Activated naive CD8-positive, alpha-beta T cell treated with anti-CD3 and anti-CD28 coated beads, Interleukin-2, amount 50 U/mL, for 24 hours (primary cell): ENCODE results near the gene SHOX.
"Not testable (repeated sequence)": the region's sequence is repeated elsewhere in the genome, so short reads cannot be mapped to it uniquely, and the experiment has no call there.

Source experiments
- ATAC-seq: fragments of 150-1000 bp; cut with Tn5 transposase; one replicate; pipeline ENCODE4 v1.10.0; 2021
- DNase-seq: peaks from one replicate; pipeline ENCODE4 v3.0.0; 2021
- H3K27ac Mint-ChIP-seq: one replicate; pipeline ENCODE4 v1.8.0; 2021; ENCODE audit warnings: mild to moderate bottlenecking, mixed read lengths
- H3K27me3 Mint-ChIP-seq: one replicate; pipeline ENCODE4 v1.8.0; 2021; ENCODE audit warnings: mixed read lengths
- H3K36me3 Mint-ChIP-seq: one replicate; pipeline ENCODE4 v1.8.0; 2021; ENCODE audit warnings: low read depth, mixed read lengths
- H3K4me1 Mint-ChIP-seq: one replicate; pipeline ENCODE4 v1.8.0; 2021; ENCODE audit warnings: mixed read lengths
- H3K4me3 Mint-ChIP-seq: one replicate; pipeline ENCODE4 v1.8.0; 2021; ENCODE audit warnings: mild to moderate bottlenecking, moderate library complexity, mixed read lengths
- H3K9me3 Mint-ChIP-seq: one replicate; pipeline ENCODE4 v1.8.0; 2021; ENCODE audit warnings: mixed read lengths

SHOX gene

DNA sequence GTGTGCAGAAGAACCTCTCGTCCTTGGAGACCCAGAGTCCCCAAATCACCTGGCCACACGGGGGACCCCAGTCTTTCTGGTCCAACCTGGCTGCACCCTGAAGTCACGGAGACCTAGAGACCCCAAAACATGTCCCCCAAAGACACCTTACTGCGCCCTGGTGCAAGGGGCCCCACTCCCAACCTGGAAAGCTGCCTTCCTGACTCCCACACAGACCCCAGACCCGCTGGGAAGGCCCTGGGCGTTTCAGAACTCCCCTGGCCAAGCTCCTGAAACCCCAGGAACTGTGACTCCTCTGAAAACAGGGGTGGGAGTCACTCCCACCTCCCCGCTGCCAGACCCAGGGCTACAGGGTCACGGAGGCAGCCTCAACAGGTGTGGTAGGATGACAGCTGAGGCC lies 12.7 kb upstream of the SHOX start:
- Mint-ChIP-seq H3K9me3 (peaks cover 8% of the 10 kb centered on the region), H3K27ac (no peak overlapping the region), H3K36me3 (no peaks in the 10 kb centered on the region), H3K4me1 (peaks cover 2% of the 10 kb centered on the region), H3K4me3 (no peak overlapping the region), H3K27me3 (peaks cover 40% of the 10 kb centered on the region)
- no peak for DNase-seq
- no peak for ATAC-seq

DNA sequence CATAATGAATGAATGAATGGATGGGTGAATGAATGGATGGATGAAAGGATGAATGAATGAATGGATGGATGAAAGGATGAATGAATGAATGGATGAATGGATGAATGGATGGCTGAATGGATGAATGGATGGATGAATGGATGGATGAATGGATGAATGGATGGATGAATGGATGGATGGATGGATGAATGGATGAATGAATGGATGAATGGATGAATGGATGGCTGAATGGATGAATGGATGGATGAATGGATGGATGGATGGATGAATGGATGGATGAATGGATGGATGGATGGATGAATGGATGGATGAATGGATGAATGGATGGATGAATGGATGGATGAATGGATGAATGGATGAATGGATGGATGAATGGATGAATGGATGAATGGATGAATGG lies 12.3 kb upstream of the SHOX start:
- ATAC-seq, H3K9me3 Mint-ChIP-seq, H3K4me3 Mint-ChIP-seq, H3K36me3 Mint-ChIP-seq, DNase-seq, H3K4me1 Mint-ChIP-seq, H3K27ac Mint-ChIP-seq: not testable (repeated sequence)
- H3K27me3 Mint-ChIP-seq, result peaks cover 41% of the 10 kb centered on the region

- H3K9me3 Mint-ChIP-seq, result peaks cover 4% of the 10 kb centered on the region
- no peaks in the 10 kb centered on the region for H3K36me3 Mint-ChIP-seq
- no peak for DNase-seq
- H3K27ac Mint-ChIP-seq, result no peak overlapping the region
- H3K27me3 Mint-ChIP-seq, result peaks cover 43% of the 10 kb centered on the region
- no peak overlapping the region for H3K4me3 Mint-ChIP-seq
- peaks cover 2% of the 10 kb centered on the region for H3K4me1 Mint-ChIP-seq
- no peak for ATAC-seq
Measured at GRCh38 chrX:618761-619450, 11.7 kb upstream of the SHOX start.

DNA sequence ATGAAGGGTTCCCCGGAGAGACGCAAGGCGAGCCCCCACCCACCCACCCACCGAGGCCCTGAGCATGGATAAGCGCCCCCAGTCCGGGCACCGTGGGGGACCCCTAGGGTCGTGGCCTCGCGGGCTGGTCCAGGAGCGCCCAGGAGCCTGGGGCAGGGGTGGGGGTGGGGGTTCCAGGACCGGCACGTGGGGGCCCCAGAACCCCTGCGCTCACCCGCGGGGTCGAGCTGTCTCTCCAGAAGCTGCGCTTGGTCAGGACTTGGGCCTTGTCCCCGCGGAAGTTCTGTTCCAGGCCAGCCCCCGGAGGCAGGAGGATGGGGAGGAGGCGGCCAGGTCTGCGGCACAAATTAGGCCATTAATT lies 11.2 kb upstream of the SHOX start:
- peaks cover 41% of the 10 kb centered on the region for H3K27me3 Mint-ChIP-seq
- no peak overlapping the region for H3K4me3 Mint-ChIP-seq
- H3K4me1 Mint-ChIP-seq, result peaks cover 2% of the 10 kb centered on the region
- no peak for DNase-seq
- ATAC-seq, result no peak
- no peaks in the 10 kb centered on the region for H3K36me3 Mint-ChIP-seq
- no peak overlapping the region for H3K27ac Mint-ChIP-seq
- H3K9me3 Mint-ChIP-seq, result peaks cover 4% of the 10 kb centered on the region

GRCh38 chrX:619812-620531 lies 10.6 kb upstream of the SHOX start:
- Mint-ChIP-seq H3K27me3 (peaks cover 43% of the 10 kb centered on the region), H3K4me3 (no peak overlapping the region), H3K27ac (no peak overlapping the region)

DNA sequence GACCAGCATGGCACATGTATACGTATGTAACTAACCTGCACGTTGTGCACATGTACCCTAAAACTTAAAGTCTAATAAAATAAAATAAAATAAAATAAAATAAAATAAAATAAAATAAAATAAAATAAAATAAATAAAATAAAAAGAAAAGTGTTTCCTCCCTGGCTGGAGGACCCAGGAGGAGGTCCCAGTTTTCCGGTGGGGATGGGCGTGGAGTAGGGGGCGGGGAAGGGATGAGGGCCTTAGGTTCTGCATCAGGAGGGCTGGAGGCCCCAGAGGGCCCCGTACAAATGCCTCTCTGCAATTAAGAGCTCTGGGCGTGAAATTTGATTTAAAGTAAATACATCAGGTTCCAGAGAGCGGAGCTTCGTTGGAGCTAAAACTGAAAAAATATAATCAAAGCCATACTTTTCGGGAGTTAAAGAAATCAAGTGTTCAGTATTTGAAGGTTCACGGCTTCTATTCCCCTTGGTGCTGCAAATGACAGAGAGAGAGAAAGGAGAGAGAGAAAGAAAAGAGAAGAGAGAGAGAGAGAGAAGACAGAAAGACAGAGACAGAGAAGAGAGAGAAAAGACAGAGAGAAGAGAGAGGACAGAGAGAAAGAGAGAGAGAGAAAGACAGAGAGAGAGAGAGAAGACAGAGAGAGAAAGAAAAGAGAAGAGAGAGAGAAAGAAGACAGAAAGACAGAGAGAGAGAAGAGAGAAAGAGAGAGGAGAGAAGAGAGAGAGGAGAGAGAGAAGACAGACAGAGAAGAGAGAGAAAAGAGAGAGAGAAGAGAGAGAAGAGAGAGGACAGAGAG lies 8.7 kb upstream of the SHOX start:
- peaks cover 54% of the 10 kb centered on the region for H3K27me3 Mint-ChIP-seq
- no peaks in the 10 kb centered on the region for H3K36me3 Mint-ChIP-seq
- H3K9me3 Mint-ChIP-seq, result peaks cover 8% of the 10 kb centered on the region
- no peak overlapping the region for H3K4me3 Mint-ChIP-seq
- DNase-seq, result no peak
- no peak overlapping the region for H3K27ac Mint-ChIP-seq
- no peak for ATAC-seq
- H3K4me1 Mint-ChIP-seq, result peaks cover 4% of the 10 kb centered on the region

More at GRCh38 chrX:619812-620531, 10.6 kb upstream of the SHOX start:
- H3K9me3 Mint-ChIP-seq, result peaks cover 4% of the 10 kb centered on the region
- H3K36me3 Mint-ChIP-seq, result no peaks in the 10 kb centered on the region
- peaks cover 2% of the 10 kb centered on the region for H3K4me1 Mint-ChIP-seq
- ATAC-seq, result no peak
- DNase-seq, result no peak

GRCh38 chrX:622802-623201 lies 7.8 kb upstream of the SHOX start:
- not testable (repeated sequence) for DNase-seq, H3K4me3 Mint-ChIP-seq, H3K27ac Mint-ChIP-seq, ATAC-seq, H3K36me3 Mint-ChIP-seq, H3K9me3 Mint-ChIP-seq, H3K4me1 Mint-ChIP-seq
- peaks cover 62% of the 10 kb centered on the region for H3K27me3 Mint-ChIP-seq

- DNase-seq, result no peak
- peaks cover 63% of the 10 kb centered on the region for H3K27me3 Mint-ChIP-seq
- no peak overlapping the region for H3K4me3 Mint-ChIP-seq
- peaks cover 4% of the 10 kb centered on the region for H3K4me1 Mint-ChIP-seq
- no peaks in the 10 kb centered on the region for H3K36me3 Mint-ChIP-seq
- no peak overlapping the region for H3K27ac Mint-ChIP-seq
- no peak for ATAC-seq
- H3K9me3 Mint-ChIP-seq, result peaks cover 7% of the 10 kb centered on the region
Measured at GRCh38 chrX:623268-623598, 7.4 kb upstream of the SHOX start.

DNA sequence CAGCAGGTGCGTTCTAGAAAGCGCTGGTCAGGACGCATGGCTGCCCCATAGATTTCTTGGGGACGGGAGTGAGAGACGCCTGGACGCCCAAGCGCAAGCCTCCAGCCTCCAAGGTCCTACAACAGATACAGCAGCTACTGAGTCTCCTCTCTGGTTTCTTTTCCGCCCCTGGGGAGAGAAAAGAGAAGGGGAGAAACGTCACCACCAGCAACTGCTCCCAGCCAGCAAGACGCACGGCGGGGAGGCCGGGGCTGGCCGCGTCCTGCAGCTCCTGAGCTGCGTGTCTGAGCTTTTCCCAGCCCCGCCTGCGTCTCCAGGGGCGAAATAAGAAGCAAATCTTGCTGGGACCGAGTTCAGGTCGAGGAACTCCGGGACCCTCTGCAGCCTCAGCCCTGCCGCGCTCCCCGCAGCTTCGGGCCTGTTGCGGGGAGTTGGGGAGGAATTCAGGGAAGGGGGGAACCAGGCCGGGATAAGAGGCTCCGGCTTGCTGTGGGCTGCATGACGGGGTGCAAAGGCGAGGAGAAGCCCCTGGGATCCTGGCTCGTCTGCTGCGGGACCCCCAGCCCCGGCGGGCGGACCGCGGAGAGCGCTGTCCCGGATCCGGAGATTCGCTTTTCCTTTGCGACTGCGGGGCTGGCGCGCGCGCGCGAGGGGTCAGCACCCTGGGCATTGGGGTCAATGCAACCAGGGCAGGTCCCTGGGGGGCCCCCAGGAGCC lies 6.8 kb upstream of the SHOX start:
- H3K36me3 Mint-ChIP-seq, result no peaks in the 10 kb centered on the region
- peaks cover 63% of the 10 kb centered on the region for H3K27me3 Mint-ChIP-seq
- no peak for ATAC-seq
- peaks cover 3% of the 10 kb centered on the region for H3K4me1 Mint-ChIP-seq
- H3K27ac Mint-ChIP-seq, result no peak overlapping the region
- peaks cover 6% of the 10 kb centered on the region for H3K9me3 Mint-ChIP-seq
- no peak overlapping the region for H3K4me3 Mint-ChIP-seq
- no peak for DNase-seq

GRCh38 chrX:625137-625691 lies 5.4 kb upstream of the SHOX start:
- peaks cover 73% of the 10 kb centered on the region for H3K27me3 Mint-ChIP-seq
- H3K4me3 Mint-ChIP-seq, result no peak overlapping the region
- H3K4me1 Mint-ChIP-seq, result peaks cover 3% of the 10 kb centered on the region
- DNase-seq, result no peak
- no peaks in the 10 kb centered on the region for H3K36me3 Mint-ChIP-seq
- ATAC-seq, result no peak
- H3K9me3 Mint-ChIP-seq, result peaks cover 6% of the 10 kb centered on the region
- H3K27ac Mint-ChIP-seq, result no peak overlapping the region

DNA sequence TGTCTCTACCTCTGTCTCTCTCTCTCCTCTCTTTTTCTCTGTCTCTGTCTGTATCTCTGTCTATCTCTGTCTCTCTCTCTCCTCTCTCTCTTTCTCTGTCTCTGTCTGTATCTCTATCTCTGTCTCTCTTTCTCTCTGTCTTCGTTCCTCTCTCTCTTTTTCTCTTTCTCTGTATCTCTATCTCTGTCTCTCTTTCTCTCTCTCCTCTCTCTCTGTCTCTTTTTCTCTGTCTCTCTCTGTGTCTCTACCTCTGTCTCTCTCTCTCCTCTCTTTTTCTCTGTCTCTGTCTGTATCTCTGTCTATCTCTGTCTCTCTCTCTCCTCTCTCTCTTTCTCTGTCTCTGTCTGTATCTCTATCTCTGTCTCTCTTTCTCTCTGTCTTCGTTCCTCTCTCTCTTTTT lies 4.5 kb upstream of the SHOX start:
- peaks cover 72% of the 10 kb centered on the region for H3K27me3 Mint-ChIP-seq
- H3K4me3 Mint-ChIP-seq, DNase-seq, H3K9me3 Mint-ChIP-seq, H3K36me3 Mint-ChIP-seq, ATAC-seq, H3K4me1 Mint-ChIP-seq, H3K27ac Mint-ChIP-seq: not testable (repeated sequence)

- Mint-ChIP-seq H3K27ac (no peak overlapping the region), H3K4me1 (peaks cover 3% of the 10 kb centered on the region), H3K36me3 (no peaks in the 10 kb centered on the region), H3K27me3 (peaks cover 71% of the 10 kb centered on the region), H3K9me3 (peaks cover 6% of the 10 kb centered on the region), H3K4me3 (no peak overlapping the region)
- no peak for ATAC-seq
- no peak for DNase-seq
Measured at GRCh38 chrX:626745-627509, 3.7 kb upstream of the SHOX start.

DNA sequence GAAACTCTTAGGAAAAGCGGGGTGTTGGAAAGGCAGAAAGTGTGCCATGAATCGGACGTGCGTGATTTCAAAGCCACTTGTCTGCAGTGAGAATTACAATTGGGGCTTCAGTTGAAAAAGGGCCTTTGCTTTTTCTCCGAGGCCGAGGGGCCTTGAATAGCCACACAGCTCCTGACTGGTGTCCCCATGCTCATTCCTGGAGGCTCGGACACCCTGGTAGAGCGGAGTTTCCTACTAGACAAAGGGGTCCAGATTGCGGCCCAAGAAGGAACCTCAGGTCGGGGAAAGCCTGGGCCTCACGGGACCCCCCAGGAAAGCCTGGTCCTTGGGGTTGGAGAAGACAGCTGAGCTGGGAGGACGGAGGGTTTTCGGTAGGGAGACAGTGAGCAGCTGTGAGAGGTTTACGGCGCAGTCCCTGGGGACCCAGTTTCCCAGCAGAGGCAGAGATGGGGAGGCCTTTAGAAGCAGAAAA lies 3.0 kb upstream of the SHOX start:
- H3K4me1 Mint-ChIP-seq, result peaks cover 3% of the 10 kb centered on the region
- no peak overlapping the region for H3K27ac Mint-ChIP-seq
- H3K36me3 Mint-ChIP-seq, result no peaks in the 10 kb centered on the region
- DNase-seq, result no peak
- peaks cover 6% of the 10 kb centered on the region for H3K9me3 Mint-ChIP-seq
- peaks cover 71% of the 10 kb centered on the region for H3K27me3 Mint-ChIP-seq
- ATAC-seq, result no peak
- H3K4me3 Mint-ChIP-seq, result no peak overlapping the region

- peaks cover 3% of the 10 kb centered on the region for H3K4me1 Mint-ChIP-seq
- ATAC-seq, result no peak
- H3K4me3 Mint-ChIP-seq, result no peak overlapping the region
- H3K27ac Mint-ChIP-seq, result no peak overlapping the region
- no peak for DNase-seq
- H3K9me3 Mint-ChIP-seq, result peaks cover 6% of the 10 kb centered on the region
- H3K27me3 Mint-ChIP-seq, result peaks cover 71% of the 10 kb centered on the region
- H3K36me3 Mint-ChIP-seq, result no peaks in the 10 kb centered on the region
Measured at GRCh38 chrX:627995-628394, 2.6 kb upstream of the SHOX start.
